HG03196 (cell line): ENCODE results near the gene ADAP1.

Source experiments
- ATAC-seq: cut with Tn5 transposase; IDR thresholded peaks from one replicate; pipeline ENCODE4 v1.9.1; 2021; ENCODE audit not compliant: unreplicated experiment

The ADAP1 gene

DNA sequence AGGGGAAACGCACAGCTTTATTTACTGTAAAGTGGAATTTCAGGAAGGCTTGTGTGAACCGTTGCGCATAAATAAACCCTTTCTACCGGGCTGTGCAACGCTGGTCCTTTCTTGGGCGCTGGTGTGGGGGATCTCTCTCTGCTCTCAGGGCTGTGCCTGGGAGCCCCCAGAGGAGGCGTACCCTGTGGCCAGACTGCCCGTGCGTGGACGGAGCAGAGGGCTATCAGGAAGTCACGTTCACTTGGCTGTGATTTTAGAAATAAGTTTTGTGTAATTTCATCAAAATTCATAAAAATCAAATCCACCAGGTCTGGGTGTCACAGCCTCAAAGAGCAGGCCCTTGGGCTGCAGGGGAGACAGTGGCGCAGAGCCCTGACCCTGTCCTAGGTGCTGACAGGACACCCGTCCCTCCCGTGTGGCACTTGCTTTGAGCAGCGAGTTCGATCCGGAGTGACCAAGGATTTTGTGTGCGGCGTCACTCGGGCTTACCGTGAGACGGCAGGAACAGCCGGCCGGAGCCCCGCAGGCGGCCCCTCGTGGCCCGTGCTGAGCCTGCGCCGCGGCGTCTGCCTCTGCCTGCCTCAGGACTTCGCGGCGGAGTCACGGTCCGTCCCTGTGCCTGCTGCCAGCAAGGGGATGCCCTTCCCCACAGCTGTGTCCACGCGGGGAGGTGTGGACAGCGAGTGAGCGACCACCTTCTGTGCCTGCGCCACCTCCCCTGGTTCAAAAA is 58.0 kb downstream of the ADAP1 start:
- ATAC-seq: no peak

DNA sequence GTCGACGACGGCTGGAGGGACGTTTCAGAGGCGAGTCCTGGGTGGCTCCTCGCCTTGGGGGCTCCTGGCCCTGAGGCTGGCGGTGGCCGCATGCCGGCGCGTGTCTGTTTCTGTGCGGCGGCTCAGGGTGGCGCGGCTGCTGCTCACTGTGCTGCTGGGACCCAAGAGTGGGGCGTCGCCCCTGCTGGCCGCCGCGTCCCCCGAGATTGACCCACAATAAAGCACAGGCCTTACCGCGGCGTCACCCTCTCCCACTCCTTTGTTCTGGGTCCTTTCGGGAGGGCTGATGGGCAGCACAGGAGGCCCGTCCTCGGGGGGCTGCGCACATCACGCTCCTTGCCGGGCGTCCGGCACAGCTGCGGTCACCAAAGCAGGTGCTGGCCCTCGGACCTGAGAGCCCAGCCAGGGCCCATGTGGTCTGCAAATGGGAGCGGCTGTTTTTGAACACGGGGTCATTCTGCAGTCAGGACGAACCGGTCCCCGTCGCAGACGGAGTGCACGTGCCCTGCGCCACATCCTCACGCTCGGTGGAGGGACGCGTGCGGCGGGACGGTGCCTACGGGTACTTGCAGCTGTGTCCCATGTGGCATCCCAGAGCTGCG is 58.9 kb downstream of the ADAP1 start:
- no peak for ATAC-seq

DNA sequence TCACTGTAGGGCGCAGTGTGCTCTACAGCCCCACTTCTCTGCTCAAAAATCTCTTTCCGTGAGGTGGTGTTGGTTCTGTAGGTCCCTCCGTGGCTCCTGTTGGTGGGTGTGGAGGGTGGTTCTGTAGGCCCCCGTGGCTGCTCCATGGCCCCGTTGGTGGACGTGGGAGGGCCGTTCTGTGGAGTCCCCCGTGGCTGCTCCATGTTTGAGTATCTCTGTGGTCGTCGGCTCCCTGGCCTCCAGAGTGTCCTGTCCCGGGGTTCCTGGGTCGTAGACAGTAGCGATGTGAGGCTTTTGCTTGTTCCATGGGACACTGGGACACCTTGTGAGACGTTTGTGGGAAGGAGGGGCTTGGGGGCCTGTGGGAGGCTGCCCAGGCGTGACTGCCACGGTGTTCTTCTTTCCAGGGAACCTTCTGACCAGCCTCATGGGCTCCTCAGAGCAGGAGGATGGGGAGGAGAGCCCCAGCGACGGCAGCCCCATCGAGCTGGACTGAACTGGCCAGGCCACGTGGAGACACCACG is 59.5 kb downstream of the ADAP1 start:
- no peak for ATAC-seq

DNA sequence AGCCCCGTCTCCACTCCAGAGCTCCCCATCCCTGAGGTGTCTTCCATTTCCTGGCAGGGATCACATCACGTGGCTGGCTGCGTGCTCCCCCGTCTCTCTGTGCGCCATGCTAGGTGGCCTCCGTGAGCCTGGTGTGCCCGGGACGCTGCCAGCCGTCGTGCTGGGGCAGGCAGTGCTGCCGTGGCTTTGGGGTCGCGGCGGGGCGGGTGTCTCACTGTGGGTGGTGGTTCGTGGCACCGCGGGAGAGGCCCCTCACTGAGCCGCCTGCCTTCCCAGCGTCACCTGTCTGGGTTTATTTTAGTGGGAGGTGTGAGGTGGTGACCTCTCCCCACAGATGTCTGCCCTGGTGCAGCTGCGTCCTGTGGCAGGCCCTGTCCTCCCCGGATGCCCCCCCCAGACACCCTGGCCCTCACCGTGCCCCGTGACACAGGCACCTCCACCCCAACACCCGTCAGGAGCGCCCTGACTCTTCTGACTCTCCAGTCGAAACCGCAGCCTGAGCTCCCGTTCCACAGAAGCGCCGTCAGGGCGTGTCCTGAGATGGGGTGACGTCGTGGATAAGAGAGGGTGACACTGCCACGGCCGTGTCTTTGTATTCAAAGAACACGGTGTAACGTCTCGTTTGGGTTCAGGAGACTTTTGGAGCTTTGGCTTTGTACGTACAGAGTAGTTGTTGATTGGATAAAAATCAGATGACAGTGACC is 60.2 kb downstream of the ADAP1 start:
- ATAC-seq: no peak

DNA sequence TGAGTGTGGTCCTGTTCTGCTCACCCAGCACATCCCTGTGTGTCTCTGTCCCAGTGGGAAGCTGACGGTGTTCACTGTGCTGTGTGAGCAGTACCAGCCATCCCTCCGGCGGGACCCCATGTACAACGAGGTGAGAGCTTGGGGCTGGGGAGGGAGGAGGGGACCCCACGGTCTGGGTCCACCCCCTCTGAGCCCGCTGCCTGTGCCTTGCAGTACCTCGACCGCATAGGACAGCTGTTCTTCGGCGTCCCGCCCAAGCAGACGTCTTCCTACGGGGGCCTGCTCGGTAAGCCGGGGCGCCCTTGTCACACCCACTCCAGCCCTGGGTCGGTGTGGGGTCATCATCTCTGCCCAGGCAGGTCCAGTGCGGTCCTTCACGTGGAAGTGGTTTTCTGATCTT is 60.8 kb downstream of the ADAP1 start:
- ATAC-seq: no peak

DNA sequence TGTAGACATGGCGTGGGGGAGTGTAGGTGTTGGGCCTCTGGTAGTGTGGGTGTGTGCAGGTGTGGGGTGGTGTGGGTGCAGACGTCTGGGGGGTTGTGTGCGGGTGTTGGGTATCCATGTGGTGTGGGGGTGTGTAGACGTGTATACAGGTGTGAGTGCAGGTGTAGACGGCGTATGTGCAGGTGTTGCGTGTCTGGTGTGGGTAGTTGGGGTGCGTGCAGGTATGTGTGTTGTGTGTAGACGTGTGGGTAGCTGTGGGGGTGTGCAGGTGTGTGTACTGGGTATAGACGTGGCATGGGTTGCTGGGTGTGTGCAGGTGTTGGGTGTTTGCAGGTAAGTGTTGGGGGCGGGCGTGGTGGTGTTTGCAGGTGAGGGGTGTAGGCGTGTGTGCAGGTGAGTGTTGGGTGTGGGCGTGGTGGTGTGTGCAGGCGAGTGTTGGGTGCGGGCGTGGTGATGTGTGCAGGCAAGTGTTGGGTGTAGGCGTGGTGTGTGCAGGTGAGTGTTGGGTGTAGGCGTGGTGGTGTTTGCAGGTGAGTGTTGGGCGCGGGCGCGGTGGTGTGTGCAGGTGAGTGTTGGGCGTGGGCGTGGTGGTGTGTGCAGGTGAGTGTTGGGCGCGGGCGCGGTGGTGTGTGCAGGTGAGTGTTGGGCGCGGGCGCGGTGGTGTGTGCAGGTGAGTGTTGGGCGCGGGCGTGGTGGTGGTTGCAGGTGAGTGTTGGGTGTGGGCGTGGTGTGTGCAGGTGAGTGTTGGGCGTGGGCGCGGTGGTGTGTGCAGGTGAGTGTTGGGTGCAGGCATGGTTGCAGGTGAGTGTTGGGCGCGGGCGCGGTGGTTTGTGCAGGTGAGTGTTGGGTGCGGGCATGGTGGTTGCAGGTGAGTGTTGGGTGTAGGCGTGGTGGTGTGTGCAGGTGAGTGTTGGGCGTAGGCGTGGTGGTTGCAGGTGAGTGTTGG is 61.6 kb downstream of the ADAP1 start:
- no peak for ATAC-seq

DNA sequence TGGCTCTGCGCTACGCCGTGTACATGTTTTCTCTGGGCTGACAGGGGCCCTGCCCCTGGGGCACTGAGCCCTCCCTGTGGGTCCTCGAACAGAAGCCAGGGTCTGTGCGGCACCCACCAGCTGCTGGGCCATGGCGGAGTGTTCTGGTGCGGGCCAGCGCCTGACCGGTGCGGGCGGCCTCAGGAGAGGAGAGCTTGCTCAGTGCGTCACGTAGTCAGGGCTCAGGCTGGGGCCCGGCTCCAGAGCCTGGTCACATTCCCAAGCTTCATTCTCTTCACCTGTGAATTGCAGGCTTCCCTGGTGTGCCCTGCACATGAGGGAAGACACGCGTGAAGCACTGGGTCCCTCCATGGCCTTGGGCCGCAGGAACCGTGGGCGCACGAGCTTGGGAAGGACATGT is 62.7 kb downstream of the ADAP1 start:
- ATAC-seq: no peak

DNA sequence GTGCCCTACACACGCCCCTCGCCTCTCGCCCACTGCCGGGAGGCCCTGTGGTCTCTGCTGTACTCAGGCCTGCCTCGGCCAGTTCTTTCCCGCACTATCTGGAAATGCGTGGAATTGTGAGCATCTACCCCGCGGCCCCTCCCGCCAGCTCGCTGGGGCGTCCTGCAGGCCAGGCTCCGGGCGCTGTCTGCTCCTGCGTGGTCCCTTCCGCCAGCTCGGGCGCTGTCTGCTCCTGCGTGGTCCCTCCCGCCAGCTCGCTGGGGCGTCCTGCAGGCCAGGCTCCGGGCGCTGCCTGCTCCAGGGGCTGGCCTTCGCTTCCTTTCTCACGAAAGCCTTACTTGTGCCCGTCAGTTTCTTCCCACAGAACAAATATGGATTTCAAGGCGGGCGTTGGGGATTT is 63.2 kb downstream of the ADAP1 start:
- ATAC-seq: no peak

DNA sequence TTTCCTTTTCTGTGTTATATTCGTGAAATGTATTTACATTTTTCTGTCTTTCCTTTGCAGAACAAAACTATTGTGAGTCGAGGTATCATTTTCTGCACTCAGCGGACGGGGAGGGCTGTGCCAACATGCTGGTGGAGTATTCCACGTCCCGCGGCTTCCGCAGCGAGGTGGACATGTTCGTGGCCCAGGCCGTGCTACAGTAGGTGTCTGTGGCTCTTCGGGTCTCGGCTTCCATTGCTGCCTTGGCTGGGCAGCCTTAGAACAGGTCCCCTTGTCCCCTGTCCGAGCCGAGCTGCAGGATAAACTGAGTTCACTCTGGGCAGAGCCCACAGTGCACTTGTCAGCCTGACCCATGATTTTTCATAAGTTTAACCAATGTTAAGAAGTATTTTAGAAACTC is 63.6 kb downstream of the ADAP1 start:
- ATAC-seq: no peak

DNA sequence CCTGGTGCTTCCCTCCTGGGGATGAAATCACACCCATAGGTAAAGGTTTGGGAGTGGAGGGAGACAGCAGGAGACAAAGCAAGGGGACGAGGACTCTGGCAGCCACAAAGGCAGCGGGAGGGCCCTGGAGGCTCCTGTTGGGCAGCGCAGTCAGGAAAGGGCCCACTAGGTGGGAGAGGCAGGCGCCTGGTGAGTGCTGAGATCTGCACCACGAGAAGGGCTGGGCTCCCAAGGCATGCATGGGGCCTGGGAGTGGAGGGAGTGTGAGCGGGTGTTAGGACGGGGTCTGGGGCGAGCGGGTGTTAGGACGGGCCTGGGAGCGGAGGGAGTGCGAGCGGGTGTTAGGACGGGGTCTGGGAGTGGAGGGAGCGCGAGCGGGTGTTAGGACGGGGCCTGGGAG is 65.1 kb downstream of the ADAP1 start:
- no peak for ATAC-seq

DNA sequence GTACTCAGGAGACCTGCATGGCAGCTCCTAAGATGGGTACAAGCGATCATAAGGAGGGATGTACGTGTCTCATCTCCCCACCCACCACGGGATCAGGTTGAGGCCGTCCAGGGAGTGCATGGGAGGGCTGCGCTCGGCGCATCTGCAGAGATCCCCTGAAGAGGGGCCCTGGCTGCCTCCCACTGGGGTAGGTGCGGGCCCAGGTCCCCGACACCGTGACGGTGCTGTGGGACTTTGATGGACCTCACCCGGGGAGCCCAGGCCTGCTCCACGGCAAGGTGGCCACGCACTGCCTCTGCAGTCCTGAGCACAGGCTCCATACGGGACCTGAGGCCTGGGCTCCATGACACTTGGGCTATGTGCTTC is 65.5 kb downstream of the ADAP1 start:
- no peak for ATAC-seq

DNA sequence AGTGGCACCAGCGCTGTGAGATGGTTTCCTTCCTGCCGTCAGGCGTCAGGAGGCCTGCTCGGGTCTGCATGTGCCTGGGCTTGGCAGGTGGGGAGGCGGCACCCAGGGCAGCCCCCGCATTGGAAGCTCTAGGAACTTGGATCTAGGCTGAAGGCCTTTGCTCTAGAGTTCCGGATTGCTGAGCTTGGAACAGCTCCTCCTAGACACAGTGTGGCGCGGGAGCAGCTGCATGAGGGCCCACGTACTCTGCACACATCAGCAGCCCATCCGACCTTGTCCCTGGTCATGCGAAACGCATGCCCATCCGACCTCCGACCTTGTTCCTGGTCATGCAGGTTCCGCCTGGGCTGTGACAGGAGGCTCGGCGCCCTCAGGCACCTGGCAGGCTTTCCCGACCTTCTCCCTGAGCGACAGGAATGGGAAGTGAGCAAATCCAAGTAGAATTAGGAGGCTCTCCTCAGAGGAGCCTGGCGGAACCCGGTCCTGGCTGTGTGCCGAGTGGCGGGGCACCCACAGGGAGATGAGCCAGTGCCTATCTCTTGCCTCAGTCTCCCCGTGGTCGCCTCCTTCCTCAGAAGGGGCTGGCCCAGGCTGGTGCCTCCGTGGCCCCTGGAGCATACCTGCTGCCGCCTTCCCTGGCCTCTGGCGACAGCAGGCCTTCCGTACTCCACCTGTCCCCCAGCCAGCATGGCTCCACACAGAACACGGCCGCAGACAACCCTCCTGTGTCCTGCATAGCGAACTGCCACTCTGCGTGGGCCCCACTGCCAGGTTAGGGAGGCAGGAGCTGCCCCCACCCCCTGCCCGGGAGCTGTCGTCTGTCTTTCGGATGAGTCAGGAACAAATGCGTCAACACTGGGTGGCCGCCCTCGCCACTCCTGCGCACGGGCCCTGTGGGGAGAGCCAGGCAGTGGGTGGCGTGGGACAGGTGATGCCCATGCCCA is 66.1 kb downstream of the ADAP1 start:
- no peak for ATAC-seq

DNA sequence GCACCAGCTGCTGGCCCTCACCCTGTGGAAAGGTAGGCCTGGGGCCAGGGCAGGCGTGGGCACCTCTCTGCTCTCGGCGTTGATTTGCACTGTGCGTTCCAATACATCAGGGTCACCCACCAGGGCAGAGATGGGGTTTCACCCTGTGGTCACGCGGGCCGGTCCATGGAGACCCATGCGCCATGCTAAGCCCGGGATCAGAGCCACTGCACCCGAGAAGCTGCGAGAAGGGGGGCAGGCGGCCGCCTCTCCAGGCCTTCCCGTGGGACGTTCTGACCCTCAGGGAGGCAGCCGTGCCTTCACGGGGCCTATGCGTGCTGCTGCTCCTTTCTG is 67.0 kb downstream of the ADAP1 start:
- ATAC-seq: no peak

DNA sequence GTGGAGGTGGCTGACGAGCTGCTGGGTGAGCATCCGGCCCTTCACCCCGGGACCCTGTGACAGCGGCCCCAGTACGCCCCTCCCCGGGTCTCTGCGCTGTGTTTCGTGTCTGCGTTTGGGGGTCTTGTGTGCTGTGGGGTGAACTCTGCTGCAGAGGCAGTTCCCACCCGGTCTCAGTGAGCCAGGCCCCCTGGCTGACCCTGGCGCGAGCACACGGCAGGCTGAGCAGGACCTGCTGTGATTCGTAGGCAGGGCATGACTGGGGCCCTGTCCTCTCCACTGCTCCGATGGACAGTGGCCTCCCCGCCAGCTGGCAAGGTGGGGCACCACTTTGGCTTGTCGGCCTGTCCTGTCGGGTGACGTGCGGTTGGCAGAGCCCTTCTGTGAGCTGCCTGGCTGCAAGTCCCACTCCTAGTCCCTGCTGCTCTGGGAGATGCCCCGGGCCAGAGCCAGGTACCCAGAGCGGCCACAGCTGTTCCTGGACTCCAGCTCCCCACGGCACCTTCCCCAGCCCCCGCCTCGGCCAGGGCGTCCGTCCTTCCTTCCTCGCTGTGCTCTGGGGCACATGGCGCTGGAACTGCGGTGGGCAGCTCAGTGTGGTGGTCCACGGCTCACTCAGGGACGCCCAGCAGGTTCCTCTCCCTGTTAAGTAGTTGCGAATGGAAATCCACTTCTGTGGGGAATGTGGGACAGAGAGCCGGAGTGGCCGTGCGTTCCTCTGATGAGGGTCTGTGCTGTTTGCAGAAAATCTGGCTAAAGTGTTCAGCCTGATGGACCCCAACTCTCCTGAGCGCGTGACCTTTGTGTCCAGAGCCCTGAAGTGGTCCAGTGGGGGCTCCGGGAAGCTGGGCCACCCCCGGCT is 67.6 kb downstream of the ADAP1 start:
- no peak for ATAC-seq

DNA sequence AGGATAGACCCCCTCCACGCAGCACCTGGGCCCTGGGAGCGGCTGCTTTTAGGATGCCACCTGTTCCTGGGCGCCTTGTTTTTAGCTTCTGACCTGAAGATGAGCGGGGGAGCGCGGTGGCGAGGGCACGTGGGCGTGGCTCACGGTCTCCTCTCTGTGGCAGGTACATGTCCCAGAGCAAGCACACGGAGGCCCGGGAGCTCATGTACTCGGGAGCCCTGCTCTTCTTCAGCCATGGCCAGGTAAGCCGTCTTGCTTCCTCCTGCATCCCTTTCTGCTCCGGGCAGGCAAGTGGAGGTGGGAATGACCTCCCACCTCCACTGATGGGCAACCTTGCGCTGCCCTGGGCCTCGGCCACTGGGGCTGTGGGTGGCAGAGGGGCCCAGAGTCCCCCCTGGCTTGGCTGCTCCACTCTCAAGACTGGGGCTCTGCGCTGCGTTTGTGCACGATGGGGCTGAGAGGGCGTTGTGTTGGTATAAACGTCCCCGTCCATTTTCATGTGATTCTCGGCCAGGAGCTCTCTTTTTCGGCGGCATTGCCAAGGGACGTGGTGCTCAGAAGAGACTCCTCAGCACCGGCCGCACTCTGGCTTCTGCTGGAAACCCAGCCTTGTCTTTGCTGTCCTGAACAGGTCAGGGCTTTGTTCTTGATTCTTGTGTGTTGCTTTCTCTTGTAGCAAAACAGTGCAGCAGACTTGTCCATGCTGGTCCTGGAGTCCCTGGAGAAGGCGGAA is 68.4 kb downstream of the ADAP1 start:
- no peak for ATAC-seq

DNA sequence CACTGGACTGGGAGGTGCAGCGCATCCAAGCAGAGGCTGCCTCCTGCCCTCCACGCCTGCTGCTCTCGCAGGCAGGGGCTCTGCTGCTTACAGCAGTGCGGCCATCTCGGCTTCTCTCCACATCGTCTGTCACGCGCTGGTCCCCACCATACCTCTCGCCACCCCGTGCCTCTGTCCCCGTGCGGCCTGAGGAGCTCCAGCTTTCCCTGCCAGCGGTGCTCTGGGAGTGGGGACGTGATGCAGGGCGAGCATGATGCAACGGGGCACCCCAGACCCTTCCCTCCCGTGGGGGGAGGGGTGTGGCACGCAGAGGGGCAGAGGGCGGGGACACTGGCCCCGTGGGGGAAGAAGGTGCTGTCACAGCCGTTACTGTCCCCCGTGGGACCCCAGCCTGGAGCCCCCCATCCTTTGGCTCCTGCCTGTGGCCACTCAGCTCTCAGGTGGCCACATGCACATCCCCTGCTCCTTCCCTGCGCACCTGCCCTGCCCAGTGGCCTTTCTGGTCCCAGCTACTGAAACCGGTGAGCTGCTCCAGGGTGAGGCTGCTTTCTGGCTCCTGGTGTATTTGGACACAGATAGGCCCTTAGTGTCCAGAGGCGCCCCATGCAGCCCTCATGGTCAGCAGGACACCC is 69.1 kb downstream of the ADAP1 start:
- ATAC-seq: no peak

DNA sequence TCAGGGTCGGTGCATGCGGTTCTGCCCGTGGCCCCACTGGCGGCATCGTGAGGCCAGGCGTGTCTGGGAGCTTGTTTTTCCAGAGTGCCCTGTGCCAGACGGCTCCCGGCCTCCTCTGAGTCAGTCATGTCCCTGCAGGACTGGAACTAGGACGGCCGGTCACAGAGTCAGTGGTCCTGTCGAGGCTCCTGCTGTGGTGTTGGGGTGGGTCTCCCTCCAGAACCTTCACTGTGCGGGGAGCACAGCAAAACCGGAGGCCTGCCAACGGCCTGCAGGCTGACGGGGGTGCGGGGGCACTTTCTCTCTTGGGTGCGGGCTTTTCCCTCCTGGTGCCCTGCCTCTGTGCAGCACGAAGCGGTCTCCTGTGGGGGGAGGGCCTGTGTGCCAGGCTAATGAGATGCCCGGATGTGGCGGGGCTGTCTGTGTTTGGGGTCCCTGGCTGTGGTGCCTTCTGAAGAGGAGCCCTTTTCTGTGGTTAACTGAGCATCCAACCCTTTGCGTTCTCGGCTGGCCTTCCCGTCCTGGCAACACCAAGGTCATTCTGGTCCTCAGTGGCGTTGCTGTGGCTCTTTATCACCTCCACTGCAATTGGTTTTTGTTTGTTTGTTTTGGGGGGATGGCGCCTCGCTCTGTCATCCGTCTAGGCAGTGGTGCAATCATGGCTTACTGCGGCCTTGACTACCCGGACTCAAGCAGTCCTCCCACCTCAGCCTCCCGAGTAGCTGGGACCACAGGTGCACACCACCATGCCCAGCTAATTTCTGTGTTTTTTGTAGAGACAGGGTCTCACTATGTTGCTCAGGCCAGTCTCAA is 70.1 kb downstream of the ADAP1 start:
- ATAC-seq: no peak
